CD1c-positive myeloid dendritic cell (primary cell): ENCODE data around the gene AQP3.
A peak's percentile ranks its signal among the peaks of the same experiment; 100 is the strongest.
"Not testable (repeated sequence)": the region's sequence is repeated elsewhere in the genome, so short reads cannot be mapped to it uniquely, and the experiment has no call there.

Source experiments
- DNase-seq: peaks from one replicate; pipeline ENCODE4 v3.0.0-alpha.2; 2016; ENCODE audit errors: extremely low spot score

Gene AQP3

DNA sequence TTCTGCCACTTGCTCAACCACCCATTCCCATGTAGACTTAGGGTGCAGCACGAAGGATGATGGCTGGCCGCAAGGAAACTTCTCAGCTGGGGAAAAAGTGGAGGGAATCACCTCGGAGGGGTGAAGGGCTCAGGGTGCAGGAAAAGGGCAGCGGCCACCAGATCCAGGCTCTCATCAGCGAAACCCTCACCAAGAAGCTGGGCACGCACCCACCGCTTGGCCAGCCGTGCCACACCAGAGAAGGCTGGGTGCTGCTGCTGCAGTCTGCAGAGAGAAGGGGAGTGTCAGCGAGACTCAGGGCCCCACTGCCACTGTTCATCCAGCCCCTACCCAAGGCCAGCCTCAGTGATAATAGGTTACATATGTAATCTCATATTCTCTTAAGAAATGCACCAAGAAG, 17.7 kb upstream of the AQP3 start:
- no peak for DNase-seq

DNA sequence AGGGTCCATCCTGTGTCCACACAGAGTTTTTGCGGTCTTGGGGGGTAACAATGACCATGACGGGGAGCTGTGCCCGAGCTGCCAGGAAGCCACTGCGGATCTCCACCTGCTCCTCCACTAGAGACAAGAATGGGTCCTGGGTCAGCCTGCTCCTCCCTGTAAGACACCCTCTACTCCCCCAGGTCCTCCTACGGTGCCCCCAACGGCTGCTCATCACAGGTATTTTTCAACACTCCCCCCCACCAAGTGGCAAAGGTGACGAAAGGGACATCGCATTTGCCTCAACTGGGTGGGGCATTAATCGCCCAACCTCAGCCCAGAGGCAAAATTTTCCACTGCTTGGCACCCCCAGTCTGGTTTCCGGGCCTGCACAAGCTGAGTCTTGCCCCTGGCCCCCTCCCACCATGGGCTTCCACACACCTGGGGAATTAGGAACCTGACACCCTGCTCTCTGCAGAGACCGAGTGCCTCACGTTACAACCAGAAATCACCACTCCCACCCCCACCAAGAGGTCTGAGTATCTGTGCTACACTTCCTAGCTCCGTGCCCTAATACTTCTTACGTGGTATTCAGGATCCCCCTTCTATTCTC, 16.7 kb upstream of the AQP3 start:
- no peak for DNase-seq

- DNase-seq: no peak
These were observed 15.8 kb upstream of the AQP3 start for GRCh38 chr9:33463151-33463550.

- no peak for DNase-seq
These were observed 14.1 kb upstream of the AQP3 start for GRCh38 chr9:33461492-33461891.

- DNase-seq: no peak
These were observed 13.5 kb upstream of the AQP3 start for GRCh38 chr9:33460854-33461253.

DNA sequence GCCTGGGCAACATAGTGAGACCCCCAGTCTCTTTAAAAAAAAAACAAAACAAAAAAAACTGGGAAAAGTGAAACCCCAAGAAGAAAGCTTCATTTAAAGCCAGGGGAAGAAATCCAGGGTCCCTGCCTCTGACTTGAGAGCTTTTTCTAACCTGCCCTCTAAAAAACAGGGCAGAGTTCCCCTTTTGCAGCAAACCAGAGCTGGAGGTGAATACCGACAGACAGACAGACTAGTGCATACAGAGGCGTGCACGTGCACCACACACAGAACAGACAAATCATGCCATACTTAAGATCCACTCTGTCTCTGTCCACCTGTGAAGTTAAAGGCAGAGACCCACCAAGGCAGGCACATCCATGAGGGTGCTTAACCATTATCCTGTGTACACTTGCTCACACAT, 11.7 kb upstream of the AQP3 start:
- no peak for DNase-seq

DNA sequence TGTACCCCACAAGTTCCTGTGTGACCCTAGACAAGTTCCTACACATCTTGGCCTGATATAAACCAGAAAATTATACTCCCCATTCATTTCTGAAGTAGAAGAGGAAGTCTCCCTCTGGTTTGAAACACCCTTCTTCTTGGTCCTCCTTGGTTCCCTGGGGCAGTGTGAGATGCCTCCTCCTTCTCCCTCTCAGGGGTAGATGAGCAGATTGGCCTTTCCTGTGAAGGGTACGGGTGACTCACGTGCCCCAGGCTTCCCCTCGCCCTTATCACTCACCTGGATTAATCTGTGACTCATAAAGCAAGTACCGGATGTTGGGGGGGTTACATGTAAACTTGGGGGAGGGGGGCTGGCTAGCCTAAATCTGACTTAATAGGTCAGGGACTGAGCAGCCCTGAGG, 11.1 kb upstream of the AQP3 start:
- peak; percentile 14 for DNase-seq

DNA sequence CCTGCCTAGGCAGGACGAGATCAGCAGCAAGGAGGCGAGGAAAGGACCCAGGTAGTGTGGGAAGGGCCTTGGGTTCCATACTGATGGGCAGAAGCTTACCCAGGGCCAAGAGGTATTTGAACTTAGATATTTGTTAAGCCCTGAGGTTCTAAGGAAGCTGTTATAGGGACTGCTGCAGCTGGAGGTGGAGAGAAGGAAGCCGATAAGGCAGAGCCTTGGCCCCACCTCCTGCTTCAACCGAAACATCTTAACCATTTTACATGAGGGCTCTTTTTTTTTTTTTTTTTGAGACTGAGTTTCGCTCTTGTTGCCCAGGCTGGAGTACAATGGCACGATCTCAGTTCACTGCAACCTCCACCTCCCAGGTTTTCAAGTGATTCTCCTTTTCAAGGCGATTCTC, 8.6 kb upstream of the AQP3 start:
- no peak for DNase-seq

DNA sequence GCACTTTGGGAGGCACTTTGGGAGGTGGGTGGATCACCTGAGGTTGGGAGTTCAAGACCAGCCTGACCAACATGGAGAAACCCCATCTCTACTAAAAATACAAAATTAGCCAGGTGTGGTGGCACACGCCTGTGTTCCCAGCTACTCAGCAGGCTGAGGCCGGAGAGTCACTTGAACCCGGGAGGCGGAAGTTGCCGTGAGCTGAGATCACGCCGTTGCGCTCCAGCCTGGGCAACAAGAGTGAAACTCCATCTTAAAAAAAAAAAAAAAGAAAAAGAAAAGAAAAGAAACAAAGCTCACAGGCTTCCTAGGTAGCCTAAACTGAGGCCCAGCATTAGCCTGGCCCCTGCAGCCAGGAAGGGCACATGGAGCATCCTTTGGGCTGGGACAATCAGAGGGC, 8.1 kb upstream of the AQP3 start:
- not testable (repeated sequence) for DNase-seq

DNA sequence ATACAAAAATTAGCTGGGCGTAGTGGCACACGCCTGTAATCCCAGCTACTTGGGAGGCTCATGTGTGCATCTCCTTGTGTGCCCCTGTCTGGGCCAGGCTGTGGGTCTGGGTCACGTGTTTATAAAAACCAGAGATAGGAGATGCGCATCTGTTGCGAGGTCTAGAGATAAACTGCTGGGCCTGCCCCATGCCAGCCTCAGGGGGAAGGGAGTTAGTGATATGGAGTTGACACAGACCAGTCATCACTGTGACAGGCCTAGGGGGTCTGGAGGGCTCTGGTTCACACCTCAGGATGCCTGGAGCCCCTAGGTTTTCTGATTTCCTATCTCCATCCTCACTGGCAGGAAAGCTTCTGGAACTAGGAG, 7.3 kb upstream of the AQP3 start:
- not testable (repeated sequence) for DNase-seq

- no peak for DNase-seq
These were observed 6.7 kb upstream of the AQP3 start for GRCh38 chr9:33453999-33454660.

DNA sequence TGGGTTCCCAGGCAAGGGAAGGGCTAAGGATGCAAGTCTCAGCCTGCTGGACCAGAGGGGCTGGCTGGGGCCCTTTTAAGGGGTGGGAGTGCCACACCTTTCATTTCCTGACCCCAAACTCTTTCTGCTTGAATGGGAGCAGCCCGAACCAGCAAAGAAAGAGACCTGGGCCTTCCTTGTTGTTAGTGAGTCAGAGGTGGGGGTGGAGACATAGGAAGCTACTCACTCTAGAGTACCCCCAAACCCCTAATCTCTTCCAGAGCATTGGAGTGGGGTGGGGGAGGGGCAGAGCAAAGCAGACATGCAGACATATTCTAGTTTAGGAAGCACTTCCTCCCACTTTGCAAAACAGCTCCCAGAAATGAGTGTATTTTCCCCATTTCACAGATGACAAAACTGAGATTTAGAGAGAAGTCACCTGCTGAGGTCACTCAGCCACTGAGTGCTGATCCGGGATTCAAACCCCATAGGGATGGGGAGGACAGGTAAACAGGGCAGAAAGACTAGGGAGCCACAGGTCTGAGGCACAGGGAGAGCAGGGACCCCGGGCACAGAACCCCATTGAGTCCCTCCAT, 6.0 kb upstream of the AQP3 start:
- no peak for DNase-seq

DNA sequence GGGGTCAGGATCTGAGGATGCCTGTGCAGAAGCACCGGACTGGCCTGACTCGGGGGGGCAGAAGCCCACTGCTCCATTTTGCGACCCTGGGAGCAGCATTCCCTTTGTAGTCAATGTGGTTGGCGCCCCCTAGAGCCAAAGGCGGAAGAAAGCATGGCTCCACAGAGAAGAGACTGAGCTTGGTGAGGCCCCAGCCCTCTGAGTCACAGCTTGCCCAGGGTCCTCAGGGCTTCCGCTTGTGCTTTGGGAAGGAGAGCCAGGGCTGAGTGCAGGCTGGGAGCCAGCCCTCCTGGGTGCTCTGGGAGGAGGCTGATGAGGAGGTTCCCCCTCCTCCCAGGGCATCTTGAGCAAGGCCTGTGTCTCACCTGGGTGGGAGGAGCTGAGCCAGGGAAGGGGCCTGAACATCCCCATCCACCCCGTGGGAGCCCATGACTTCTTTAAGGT, 5.5 kb upstream of the AQP3 start:
- peak; percentile 57 for DNase-seq

- DNase-seq: no peak
These were observed 3.3 kb upstream of the AQP3 start for GRCh38 chr9:33450621-33451146.

DNA sequence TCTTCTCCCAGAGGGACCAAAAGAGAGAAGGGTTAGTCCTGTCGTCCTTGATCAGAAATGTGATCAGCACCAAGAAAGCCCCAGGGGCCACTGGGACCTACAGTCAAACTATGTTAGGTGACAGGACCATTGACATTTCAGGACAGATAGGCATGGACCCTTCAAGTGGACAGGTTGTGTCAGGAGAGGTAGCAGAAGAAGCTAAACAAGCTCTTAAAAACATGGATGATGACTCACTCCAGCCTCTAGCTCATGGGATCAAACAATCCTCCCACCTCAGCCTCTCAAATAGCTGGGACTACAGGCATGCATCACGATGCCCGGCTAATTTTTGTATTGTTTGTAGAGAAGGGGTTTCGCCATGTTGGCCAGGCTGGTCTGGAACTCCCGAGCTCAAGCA, 2.3 kb upstream of the AQP3 start:
- no peak for DNase-seq

DNA sequence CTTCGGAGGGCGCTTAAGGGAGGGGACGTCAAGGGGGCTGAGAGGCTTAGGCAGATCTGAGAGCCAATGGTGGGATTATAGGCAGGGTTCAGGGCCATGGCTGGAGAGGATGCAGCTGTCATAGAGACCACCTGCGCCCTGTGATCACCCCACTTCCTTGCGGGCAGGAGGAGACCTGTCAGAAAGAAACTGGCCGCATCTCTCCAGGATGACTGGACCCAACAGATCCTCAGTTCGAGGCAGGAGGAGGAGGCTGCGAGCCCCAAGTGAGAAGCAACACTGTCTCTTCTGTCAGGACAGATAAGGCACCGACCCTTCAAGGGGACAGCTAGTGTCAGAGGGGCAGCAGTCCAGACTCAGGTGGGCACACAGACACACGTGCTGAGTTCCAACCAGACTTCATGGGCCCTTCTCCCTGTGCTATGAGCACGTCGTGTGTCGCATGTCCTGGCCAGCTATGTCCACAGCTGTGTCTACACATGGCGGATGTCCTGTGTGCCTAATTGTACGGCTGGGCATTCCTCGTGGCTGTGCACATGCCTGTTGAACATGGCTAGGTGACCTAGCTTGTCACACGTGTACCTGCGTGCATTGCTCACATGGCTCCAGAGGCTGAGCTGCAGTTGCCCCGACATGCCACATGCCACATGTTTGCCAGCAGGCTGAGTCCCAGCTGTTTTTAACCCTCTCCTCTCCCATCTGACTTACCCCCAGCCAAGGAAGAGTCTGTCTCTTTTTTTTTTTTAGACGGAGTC, 583 bp upstream of the AQP3 start:
- DNase-seq: no peak

DNA sequence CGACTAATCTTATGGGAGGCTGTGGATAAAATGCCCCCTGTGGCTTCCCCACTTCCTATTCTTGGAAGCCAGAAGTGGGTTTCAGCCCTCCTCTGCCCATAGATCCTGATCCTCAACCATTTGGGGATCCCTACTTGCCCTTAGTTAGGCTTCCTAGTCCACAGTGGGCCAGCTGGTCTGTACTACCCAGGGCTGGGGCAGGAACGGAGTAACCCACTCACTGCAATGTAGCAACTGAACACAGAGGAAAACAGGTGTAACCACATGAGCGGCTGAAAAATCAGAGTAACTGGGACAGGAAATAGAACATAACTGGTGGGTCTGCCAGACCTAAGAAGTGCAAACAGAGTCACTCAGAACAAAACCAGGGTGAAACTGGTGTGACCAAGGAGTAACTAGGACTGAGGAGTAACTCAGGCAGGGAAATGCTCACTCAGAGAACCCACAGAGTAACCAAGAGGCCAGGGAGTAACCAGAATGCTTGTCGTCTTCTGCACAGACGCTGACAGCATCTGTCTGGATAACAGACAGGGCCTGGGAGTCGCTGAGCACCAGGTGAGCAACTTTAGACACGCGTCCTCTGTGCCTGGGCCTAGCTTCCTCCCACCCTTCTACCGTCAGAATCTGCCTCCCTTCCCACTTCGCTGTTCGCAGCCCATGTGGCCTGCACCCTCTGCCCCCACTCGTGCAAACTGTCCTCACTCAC, 1.0 kb downstream of the AQP3 start:
- peak; percentile 32 for DNase-seq

DNA sequence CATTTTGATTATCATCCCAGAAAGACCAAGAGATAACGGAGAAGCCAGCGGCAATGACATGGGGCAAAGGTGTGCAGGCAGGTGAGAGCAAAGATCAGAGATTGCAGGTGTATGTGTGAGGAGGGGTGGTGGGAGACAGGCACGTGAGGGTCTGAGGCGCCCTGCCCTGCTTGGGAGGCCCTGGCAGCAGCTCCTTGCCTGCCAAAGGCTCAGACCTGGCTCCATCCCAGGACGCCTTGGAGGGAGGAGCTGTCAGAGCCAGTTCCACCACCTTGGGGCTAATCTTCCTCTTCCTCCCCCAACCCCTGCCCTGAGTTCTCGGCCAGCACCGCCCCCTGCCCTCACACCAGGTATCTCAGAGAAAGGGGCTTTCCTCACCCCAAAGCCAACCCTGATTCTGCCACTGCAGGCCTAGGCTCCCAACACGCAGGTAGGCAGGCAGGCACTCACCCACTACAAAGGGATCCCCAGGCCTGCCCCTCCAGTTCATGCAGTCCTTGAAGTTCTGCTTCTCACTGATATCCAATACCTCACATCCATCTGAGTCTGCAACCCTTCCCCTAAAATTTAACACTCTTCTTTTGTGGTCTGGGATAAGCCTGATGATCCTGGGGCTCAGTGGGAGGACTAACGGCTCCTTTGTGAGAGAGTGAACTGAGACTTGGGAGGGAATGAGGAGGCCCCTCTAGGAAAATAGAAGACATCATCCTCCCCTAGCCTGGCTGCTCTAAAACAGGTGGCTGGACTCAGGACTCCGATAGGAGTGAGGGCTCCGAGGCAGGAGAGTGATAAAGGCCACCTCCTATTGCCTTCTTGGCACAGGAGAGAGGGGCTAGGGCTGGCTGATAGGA, 1.8 kb downstream of the AQP3 start:
- no peak for DNase-seq

GRCh38 chr9:33443464-33444154, 3.8 kb downstream of the AQP3 start:
- DNase-seq: no peak

GRCh38 chr9:33443047-33443446, 4.3 kb downstream of the AQP3 start:
- DNase-seq: no peak
